Fibroblast of lung (primary cell): Measurements from ENCODE around the gene HACD2. TPM values are rescaled to one million over a fixed set of nuclear protein-coding genes. Genes with fewer than 3 reads are reported as not detected.

Experiments used
- DNase-seq, 2 donors: peaks; one replicate each; pipeline versions ENCODE4 v3.0.0 to v3.0.0-alpha.2; 2010; ENCODE audit warnings: low read depth in 2 of 2
- H2AFZ ChIP-seq: 2 replicates; pipeline ENCODE4 v1.5.1; 2012; ENCODE audit warnings: low read length, control low read depth, inconsistent platforms
- H3K27ac ChIP-seq: 2 replicates; pipeline ENCODE4 v1.5.1; 2011; ENCODE audit warnings: low read length, control low read depth; ENCODE audit not compliant: insufficient read depth
- H3K27me3 ChIP-seq: 2 replicates; pipeline ENCODE4 v1.5.1; 2011; ENCODE audit warnings: mild to moderate bottlenecking, low read length; ENCODE audit not compliant: control insufficient read depth, insufficient read depth
- H3K36me3 ChIP-seq: 2 replicates; pipeline ENCODE4 v1.5.1; 2011; ENCODE audit warnings: low read length; ENCODE audit not compliant: control insufficient read depth, insufficient read depth
- H3K4me1 ChIP-seq: 2 replicates; pipeline ENCODE4 v1.5.1; 2011; ENCODE audit warnings: low read length; ENCODE audit not compliant: control insufficient read depth, insufficient read depth; ENCODE audit errors: extremely low read depth
- H3K4me2 ChIP-seq: 2 replicates; pipeline ENCODE4 v1.5.1; 2011; ENCODE audit warnings: low read length, control low read depth; ENCODE audit not compliant: insufficient read depth; ENCODE audit errors: extremely low read depth
- H3K4me3 ChIP-seq, 4 experiments: fragments of 200-600 bp in 1 of 4; sonication (generic) in 1 of 4; replicated peaks in 1 of 4; 2 replicates each; pipeline ENCODE4 v1.5.1; 2011 to 2016; ENCODE audit warnings: low read length in 4 of 4, low read depth in 3 of 4, mild to moderate bottlenecking in 3 of 4, control low read depth in 2 of 4, inconsistent platforms in 1 of 4, mixed read lengths in 1 of 4; ENCODE audit not compliant: insufficient read depth in 1 of 4; ENCODE audit errors: control extremely low read depth in 1 of 4
- H3K79me2 ChIP-seq: 2 replicates; pipeline ENCODE4 v1.5.1; 2012; ENCODE audit warnings: mild to moderate bottlenecking, low read length, inconsistent platforms; ENCODE audit not compliant: control insufficient read depth, insufficient read depth
- H3K9ac ChIP-seq: 2 replicates; pipeline ENCODE4 v1.5.1; 2011; ENCODE audit warnings: mild to moderate bottlenecking, low read length, control low read depth; ENCODE audit not compliant: insufficient read depth
- H3K9me3 ChIP-seq: 2 replicates; pipeline ENCODE4 v1.5.1; 2012; ENCODE audit warnings: low read depth, low read length; ENCODE audit not compliant: control insufficient read depth, insufficient read depth
- H4K20me1 ChIP-seq: 2 replicates; pipeline ENCODE4 v1.5.1; 2011; ENCODE audit warnings: low read length; ENCODE audit not compliant: control insufficient read depth, insufficient read depth; ENCODE audit errors: extremely low read depth
- CTCF ChIP-seq, 2 donors: IDR thresholded peaks in 1 of 2; conservative IDR thresholded peaks in 1 of 2; 1 replicate in 1 of 2; 2 replicates in 1 of 2; pipeline ENCODE4 v1.5.1; 2011 to 2012; ENCODE audit warnings: low read length in 2 of 2, control low read depth in 1 of 2, inconsistent platforms in 1 of 2, low read depth in 1 of 2, mild to moderate bottlenecking in 1 of 2
- EZH2 ChIP-seq: IDR thresholded peaks from 2 replicates; pipeline ENCODE4 v1.5.1; 2012; ENCODE audit warnings: low read length, control low read depth, mild to moderate bottlenecking; ENCODE audit errors: missing control alignments
- polyA plus RNA-seq, 2 donors: library from polyadenylated mRNA; depleted of rRNA in 1 of 2; stranded (reverse) in 1 of 2; unstranded in 1 of 2; fragments of >200 nt; gene quantifications; 2 replicates each; pipeline ENCODE4 v1.2.1, GENCODE V29; 2011 to 2012; ENCODE audit warnings: missing spikeins in 1 of 2
- total RNA-seq: library from RNA; depleted of rRNA; stranded (reverse); fragments of >200 nt; gene quantifications from 2 replicates; pipeline ENCODE4 v1.2.1, GENCODE V29; 2014

Gene HACD2
- total and polyA plus RNA-seq, 2 donors (not counting 1 experiment from before 2014, with no cell fraction given): 22.0 to 48.7 TPM

GRCh38 chr3:123628996-123629746, 44.3 kb upstream of the HACD2 start:
- Histone ChIP-seq H3K9me3 (no peaks in the 10 kb centered on the region), H2AFZ (no peak overlapping the region), H4K20me1 (no peaks in the 10 kb centered on the region), H3K4me3 (no peak overlapping the region), H3K27ac (no peak overlapping the region), H3K4me2 (no peak overlapping the region), H3K9ac (no peak overlapping the region), H3K36me3 (peaks cover 53% of the 10 kb centered on the region), H3K79me2 (no peaks in the 10 kb centered on the region), H3K4me1 (peaks cover 15% of the 10 kb centered on the region), H3K27me3 (no peaks in the 10 kb centered on the region)
- DNase-seq: no peak
- no peak for TF ChIP-seq CTCF (conservative IDR thresholded peaks at IDR 0.05 in 1 of 2, IDR thresholded peaks at IDR 0.05 in 1 of 2; ENCODE audit: low read depth in 1 of 2, low read length in 2 of 2)
- no peak for TF ChIP-seq EZH2

- TF ChIP-seq EZH2 (no peak), CTCF (conservative IDR thresholded peaks at IDR 0.05 in 1 of 2, IDR thresholded peaks at IDR 0.05 in 1 of 2; ENCODE audit: low read depth in 1 of 2, low read length in 2 of 2) (no peak)
- Histone ChIP-seq H3K9me3 (no peaks in the 10 kb centered on the region), H3K4me3 (no peak overlapping the region), H3K79me2 (no peaks in the 10 kb centered on the region), H2AFZ (no peak overlapping the region), H3K4me2 (no peak overlapping the region), H3K36me3 (peaks cover 43% of the 10 kb centered on the region), H3K27ac (no peak overlapping the region), H3K4me1 (peaks cover 9% of the 10 kb centered on the region), H4K20me1 (no peaks in the 10 kb centered on the region), H3K27me3 (no peaks in the 10 kb centered on the region), H3K9ac (no peak overlapping the region)
- DNase-seq: no peak
Measured at GRCh38 chr3:123627673-123628670, 43.1 kb upstream of the HACD2 start.

GRCh38 chr3:123626881-123627280, 42.0 kb upstream of the HACD2 start:
- Histone ChIP-seq H2AFZ (no peak overlapping the region), H3K4me3 (no peak overlapping the region)

More at GRCh38 chr3:123626881-123627280, 42.0 kb upstream of the HACD2 start:
- H3K4me2 ChIP-seq: no peak overlapping the region
- DNase-seq: no peak
- no peak for TF ChIP-seq EZH2
- no peak for TF ChIP-seq CTCF (conservative IDR thresholded peaks at IDR 0.05 in 1 of 2, IDR thresholded peaks at IDR 0.05 in 1 of 2; ENCODE audit: low read depth in 1 of 2, low read length in 2 of 2)
- H3K4me1 ChIP-seq: peaks cover 9% of the 10 kb centered on the region
- no peaks in the 10 kb centered on the region for H4K20me1 ChIP-seq
- H3K9ac ChIP-seq: no peak overlapping the region
- no peaks in the 10 kb centered on the region for H3K79me2 ChIP-seq
- no peaks in the 10 kb centered on the region for H3K27me3 ChIP-seq
- peaks cover 48% of the 10 kb centered on the region for H3K36me3 ChIP-seq
- H3K9me3 ChIP-seq: no peaks in the 10 kb centered on the region
- H3K27ac ChIP-seq: no peak overlapping the region
